Smooth muscle cell (in vitro differentiated cells): ENCODE results near the gene KIF16B. TPM values are rescaled to one million over a fixed set of nuclear protein-coding genes. Genes with fewer than 3 reads are reported as not detected.

Experiments used
- DNase-seq: peaks from one replicate; lab custom pipeline; 2025; ENCODE audit not compliant: unreplicated experiment; lab: John Stamatoyannopoulos, UW
- H2AFZ ChIP-seq: fragments of 200-600 bp; sonication (generic); 2 replicates; pipeline ENCODE4 v1.6.0; 2016; ENCODE audit warnings: antibody characterized with exemption, low read depth, mild to moderate bottlenecking
- H3F3A ChIP-seq: fragments of 200-600 bp; sonication (generic); 2 replicates; pipeline ENCODE4 v1.6.0; 2017; ENCODE audit warnings: antibody characterized with exemption, low read depth
- H3K27ac ChIP-seq: fragments of 200-600 bp; sonication (generic); 2 replicates; pipeline ENCODE4 v1.5.1; 2016; ENCODE audit warnings: low read depth, mild to moderate bottlenecking
- H3K27me3 ChIP-seq: fragments of 200-600 bp; sonication (generic); 2 replicates; pipeline ENCODE4 v1.6.1; 2016; ENCODE audit warnings: low read depth, mild to moderate bottlenecking
- H3K36me3 ChIP-seq: fragments of 200-600 bp; sonication (generic); 2 replicates; pipeline ENCODE4 v1.5.1; 2016; ENCODE audit warnings: low read depth
- H3K4me1 ChIP-seq: fragments of 200-600 bp; sonication (generic); 2 replicates; pipeline ENCODE4 v1.5.1; 2016; ENCODE audit warnings: low read depth
- H3K4me2 ChIP-seq: fragments of 200-600 bp; sonication (generic); 2 replicates; pipeline ENCODE4 v1.6.0; 2016; ENCODE audit warnings: mild to moderate bottlenecking
- H3K4me3 ChIP-seq: fragments of 200-600 bp; sonication (generic); 2 replicates; pipeline ENCODE4 v1.5.1; 2016; ENCODE audit warnings: mild to moderate bottlenecking
- H3K79me2 ChIP-seq: fragments of 200-600 bp; sonication (generic); 2 replicates; pipeline ENCODE4 v1.6.0; 2016; ENCODE audit warnings: low read depth, mild to moderate bottlenecking
- H3K9ac ChIP-seq: fragments of 200-600 bp; sonication (generic); 2 replicates; pipeline ENCODE4 v1.6.0; 2016; ENCODE audit warnings: low read depth
- H3K9me3 ChIP-seq: fragments of 200-600 bp; sonication (generic); replicated peaks from 2 replicates; pipeline ENCODE4 v1.5.1; 2016; ENCODE audit warnings: low read depth
- H4K20me1 ChIP-seq: fragments of 200-600 bp; sonication (generic); 2 replicates; pipeline ENCODE4 v1.6.0; 2016; ENCODE audit warnings: low read depth
- CTCF ChIP-seq: fragments of 200-600 bp; sonication (generic); IDR thresholded peaks from 2 replicates; pipeline ENCODE4 v1.5.1; 2017; ENCODE audit warnings: borderline replicate concordance, mild to moderate bottlenecking, antibody characterized with exemption; ENCODE audit not compliant: insufficient read depth, poor library complexity, severe bottlenecking
- WGBS: methylation state at CpG from one replicate; pipeline ENCODE4 v1.1.7; 2016; ENCODE audit warnings: low lambda C conversion rate; 5-methylcytosine and 5-hydroxymethylcytosine counted together
- polyA plus RNA-seq: library from polyadenylated mRNA; unstranded; fragments of >200 nt; fragmentation: Nextera tagmentation; extraction: Ambion mirVana; gene quantifications from 2 replicates; pipeline ENCODE4 v1.2.1, GENCODE V29; 2016
- total RNA-seq: library from RNA; depleted of rRNA; stranded (reverse); fragments of >200 nt; gene quantifications from 2 replicates; pipeline ENCODE4 v1.2.3, GENCODE V29; 2014

The KIF16B gene
- total and polyA plus RNA-seq, 2 experiments from 2014 or later = 3.6 to 12.9 TPM

- no peak for TF ChIP-seq CTCF
Measured at GRCh38 chr20:16554766-16555543, 18.3 kb downstream of the KIF16B start.

GRCh38 chr20:16553684-16554083 is 19.6 kb downstream of the KIF16B start:
- H3K9me3 ChIP-seq = no peaks in the 10 kb centered on the region
- no peaks in the 10 kb centered on the region for H3F3A ChIP-seq
- H3K4me2 ChIP-seq = no peak overlapping the region
- H3K27ac ChIP-seq = no peak overlapping the region
- no peak overlapping the region for H3K9ac ChIP-seq
- H3K79me2 ChIP-seq = no peaks in the 10 kb centered on the region
- H3K4me1 ChIP-seq = no peaks in the 10 kb centered on the region
- H2AFZ ChIP-seq = no peak overlapping the region
- no peaks in the 10 kb centered on the region for H3K36me3 ChIP-seq
- WGBS = 80% methylated on average over 7 of the region's 7 CpGs
- H3K27me3 ChIP-seq = no peaks in the 10 kb centered on the region
- H4K20me1 ChIP-seq = peaks cover 3% of the 10 kb centered on the region
- TF ChIP-seq CTCF = no peak
- no peak for DNase-seq
- H3K4me3 ChIP-seq = no peak overlapping the region

More at GRCh38 chr20:16554766-16555543, 18.3 kb downstream of the KIF16B start:
- H3K9me3 ChIP-seq = no peaks in the 10 kb centered on the region
- H2AFZ ChIP-seq = no peak overlapping the region
- H3K4me1 ChIP-seq = no peaks in the 10 kb centered on the region
- no peak overlapping the region for H3K4me3 ChIP-seq
- H3K9ac ChIP-seq = no peak overlapping the region
- WGBS = 95% methylated on average over 9 of the region's 9 CpGs
- H3K27ac ChIP-seq = no peak overlapping the region
- H4K20me1 ChIP-seq = peaks cover 3% of the 10 kb centered on the region
- no peak overlapping the region for H3K4me2 ChIP-seq
- no peaks in the 10 kb centered on the region for H3F3A ChIP-seq
- no peaks in the 10 kb centered on the region for H3K36me3 ChIP-seq
- H3K27me3 ChIP-seq = no peaks in the 10 kb centered on the region
- no peaks in the 10 kb centered on the region for H3K79me2 ChIP-seq
- DNase-seq = no peak

GRCh38 chr20:16553101-16553500 is 20.1 kb downstream of the KIF16B start:
- H2AFZ ChIP-seq = no peak overlapping the region
- no peaks in the 10 kb centered on the region for H3K9me3 ChIP-seq
- DNase-seq = no peak
- H3F3A ChIP-seq = no peaks in the 10 kb centered on the region
- H3K27me3 ChIP-seq = no peaks in the 10 kb centered on the region
- WGBS = 92% methylated on average over 5 of the region's 5 CpGs
- H3K4me3 ChIP-seq = no peak overlapping the region
- H3K79me2 ChIP-seq = no peaks in the 10 kb centered on the region
- H3K36me3 ChIP-seq = no peaks in the 10 kb centered on the region
- H3K4me2 ChIP-seq = no peak overlapping the region
- no peak for TF ChIP-seq CTCF
- H4K20me1 ChIP-seq = peaks cover 3% of the 10 kb centered on the region
- no peak overlapping the region for H3K9ac ChIP-seq
- no peak overlapping the region for H3K27ac ChIP-seq
- no peaks in the 10 kb centered on the region for H3K4me1 ChIP-seq

GRCh38 chr20:16552015-16552414 is 21.2 kb downstream of the KIF16B start:
- 86% methylated on average over 5 of the region's 5 CpGs for WGBS
- DNase-seq = no peak
- H3F3A ChIP-seq = no peaks in the 10 kb centered on the region
- no peak for TF ChIP-seq CTCF
- H3K9ac ChIP-seq = no peak overlapping the region
- H3K4me2 ChIP-seq = no peak overlapping the region
- H2AFZ ChIP-seq = no peak overlapping the region
- H4K20me1 ChIP-seq = peaks cover 3% of the 10 kb centered on the region
- no peaks in the 10 kb centered on the region for H3K4me1 ChIP-seq
- no peaks in the 10 kb centered on the region for H3K79me2 ChIP-seq
- no peak overlapping the region for H3K4me3 ChIP-seq
- no peaks in the 10 kb centered on the region for H3K36me3 ChIP-seq
- no peak overlapping the region for H3K27ac ChIP-seq
- H3K27me3 ChIP-seq = no peaks in the 10 kb centered on the region
- no peaks in the 10 kb centered on the region for H3K9me3 ChIP-seq
